HEK293 (cell line): ENCODE data around the gene KCNRG.

Experiments used
- CTCF ChIA-PET: fragments of 350-600 bp; formaldehyde crosslinking; extraction: SDS; loops from one replicate; lab custom pipeline; 2021; ENCODE audit warnings: antibody characterized with exemption; lab: Yijun Ruan, JAX
- POLR2A ChIA-PET: fragments of 300-600 bp; formaldehyde crosslinking; extraction: SDS; loops from one replicate; lab custom pipeline; 2020; ENCODE audit warnings: antibody characterized with exemption, inconsistent platforms; lab: Yijun Ruan, JAX
- H3K27ac ChIP-seq: fragments of 200-500 bp; sonication (Bioruptor generic); 2 replicates; pipeline ENCODE4 v1.5.1; 2014; ENCODE audit warnings: low read depth, low read length, control low read depth, inconsistent platforms; ENCODE audit errors: extremely low read depth
- H3K36me3 ChIP-seq, 2 experiments: fragments of 200-500 bp in 1 of 2; sonication (Bioruptor generic) in 1 of 2; 1 replicate in 1 of 2; 2 replicates in 1 of 2; pipeline ENCODE4 v1.5.1; 2014 to 2017; ENCODE audit warnings: inconsistent platforms in 2 of 2, low read length in 2 of 2; ENCODE audit not compliant: control insufficient read depth in 2 of 2, insufficient read depth in 1 of 2
- H3K4me1 ChIP-seq: fragments of 200-500 bp; sonication (Bioruptor generic); 2 replicates; pipeline ENCODE4 v1.5.1; 2014; ENCODE audit warnings: mild to moderate bottlenecking, low read length, inconsistent platforms; ENCODE audit not compliant: control insufficient read depth, insufficient read depth
- H3K4me3 ChIP-seq: 2 replicates; pipeline ENCODE4 v1.5.1; 2011; ENCODE audit warnings: low read depth, mild to moderate bottlenecking, control low read depth, low read length, moderate library complexity
- H3K9me3 ChIP-seq: fragments of 200-500 bp; sonication (Bioruptor generic); 2 replicates; pipeline ENCODE4 v1.5.1; 2014; ENCODE audit warnings: low read depth, low read length, inconsistent platforms; ENCODE audit not compliant: control insufficient read depth, insufficient read depth
- GFI1B ChIP-seq: fragments of 450-650 bp; formaldehyde crosslinking; IDR thresholded peaks from 2 replicates; pipeline ENCODE4 v1.5.1; 2016; ENCODE audit warnings: missing biosample characterization, missing genetic modification characterization
- KLF1 ChIP-seq: fragments of 450-650 bp; formaldehyde crosslinking; IDR thresholded peaks from 2 replicates; pipeline ENCODE4 v1.5.1; 2016; ENCODE audit warnings: missing biosample characterization, missing genetic modification characterization
- KLF8 ChIP-seq: fragments of 450-650 bp; formaldehyde crosslinking; IDR thresholded peaks from 2 replicates; pipeline ENCODE4 v1.5.1; 2016; ENCODE audit warnings: missing biosample characterization, missing genetic modification characterization
- SP3 ChIP-seq: fragments of 450-650 bp; formaldehyde crosslinking; IDR thresholded peaks from 2 replicates; pipeline ENCODE4 v1.5.1; 2016; ENCODE audit warnings: missing biosample characterization, missing genetic modification characterization
- ZBTB17 ChIP-seq: fragments of 450-650 bp; formaldehyde crosslinking; IDR thresholded peaks from 2 replicates; pipeline ENCODE4 v1.5.1; 2016; ENCODE audit warnings: missing biosample characterization, missing genetic modification characterization
- ZBTB7A ChIP-seq: fragments of 450-650 bp; formaldehyde crosslinking; IDR thresholded peaks from 2 replicates; pipeline ENCODE4 v1.5.1; 2016; ENCODE audit warnings: low read depth, missing biosample characterization, missing genetic modification characterization
- ZFHX2 ChIP-seq: fragments of 450-650 bp; formaldehyde crosslinking; conservative IDR thresholded peaks from 2 replicates; pipeline ENCODE4 v1.5.1; 2016; ENCODE audit warnings: missing biosample characterization, missing genetic modification characterization
- ZFP3 ChIP-seq: fragments of 450-650 bp; formaldehyde crosslinking; IDR thresholded peaks from 2 replicates; pipeline ENCODE4 v1.5.1; 2016; ENCODE audit warnings: low read depth, missing biosample characterization, missing genetic modification characterization
- ZNF155 ChIP-seq: fragments of 450-650 bp; formaldehyde crosslinking; IDR thresholded peaks from 2 replicates; pipeline ENCODE4 v1.5.1; 2016; ENCODE audit warnings: missing biosample characterization, missing genetic modification characterization
- ZNF157 ChIP-seq: fragments of 450-650 bp; formaldehyde crosslinking; IDR thresholded peaks from 2 replicates; pipeline ENCODE4 v1.5.1; 2016; ENCODE audit warnings: missing biosample characterization, missing genetic modification characterization
- ZNF169 ChIP-seq: fragments of 450-650 bp; formaldehyde crosslinking; IDR thresholded peaks from 2 replicates; pipeline ENCODE4 v1.5.1; 2016; ENCODE audit warnings: missing biosample characterization, missing genetic modification characterization
- ZNF311 ChIP-seq: fragments of 450-650 bp; formaldehyde crosslinking; IDR thresholded peaks from 2 replicates; pipeline ENCODE4 v1.5.1; 2017; ENCODE audit warnings: missing biosample characterization, missing genetic modification characterization, borderline replicate concordance
- ZNF324 ChIP-seq: fragments of 450-650 bp; formaldehyde crosslinking; IDR thresholded peaks from 2 replicates; pipeline ENCODE4 v1.5.1; 2016; ENCODE audit warnings: missing biosample characterization, missing genetic modification characterization
- ZNF350 ChIP-seq: fragments of 450-650 bp; formaldehyde crosslinking; IDR thresholded peaks from 2 replicates; pipeline ENCODE4 v1.5.0; 2017; ENCODE audit warnings: missing biosample characterization, mild to moderate bottlenecking, missing genetic modification characterization
- ZNF362 ChIP-seq: fragments of 450-650 bp; formaldehyde crosslinking; IDR thresholded peaks from 2 replicates; pipeline ENCODE4 v1.5.1; 2016; ENCODE audit warnings: missing biosample characterization, missing genetic modification characterization
- ZNF426 ChIP-seq: fragments of 450-650 bp; formaldehyde crosslinking; IDR thresholded peaks from 2 replicates; pipeline ENCODE4 v1.5.1; 2017; ENCODE audit warnings: missing biosample characterization, missing genetic modification characterization, mild to moderate bottlenecking, inconsistent platforms, moderate library complexity
- ZNF544 ChIP-seq: fragments of 450-650 bp; formaldehyde crosslinking; IDR thresholded peaks from 2 replicates; pipeline ENCODE4 v1.5.0; 2017; ENCODE audit warnings: missing biosample characterization, missing genetic modification characterization
- ZNF549 ChIP-seq: fragments of 450-650 bp; IDR thresholded peaks from 2 replicates; pipeline ENCODE4 v1.5.1; 2018; ENCODE audit warnings: missing biosample characterization, missing genetic modification characterization, mild to moderate bottlenecking, inconsistent platforms, moderate library complexity
- ZNF600 ChIP-seq: fragments of 450-650 bp; formaldehyde crosslinking; IDR thresholded peaks from 2 replicates; pipeline ENCODE4 v1.5.1; 2016; ENCODE audit warnings: missing biosample characterization, missing genetic modification characterization
- ZNF610 ChIP-seq: fragments of 450-650 bp; formaldehyde crosslinking; IDR thresholded peaks from 2 replicates; pipeline ENCODE4 v1.5.1; 2016; ENCODE audit warnings: missing biosample characterization, missing genetic modification characterization, borderline replicate concordance
- ZNF639 ChIP-seq: fragments of 450-650 bp; formaldehyde crosslinking; IDR thresholded peaks from 2 replicates; pipeline ENCODE4 v1.5.1; 2016; ENCODE audit warnings: missing biosample characterization, missing genetic modification characterization
- ZNF677 ChIP-seq: fragments of 450-650 bp; IDR thresholded peaks from 2 replicates; pipeline ENCODE4 v1.5.0; 2018; ENCODE audit warnings: missing biosample characterization, mild to moderate bottlenecking, missing genetic modification characterization, moderate library complexity
- TF ChIP-seq, protein P1 (sequence below): fragments of 450-650 bp; formaldehyde crosslinking; IDR thresholded peaks from 2 replicates; pipeline ENCODE4 v1.5.1; 2017; ENCODE audit warnings: missing biosample characterization, missing genetic modification characterization

KCNRG gene

GRCh38 chr13:50033725-50034124, 18.5 kb downstream of the KCNRG start:
- no peaks in the 10 kb centered on the region for H3K9me3 ChIP-seq
- ChIA-PET CTCF (interaction anchor here (0.5 kb wide), 1 partner anchor 50 kb away, joined by 3 read pairs; no protein-coding TSS in a partner anchor), POLR2A (interaction anchor here (1.3 kb wide), 1 partner anchor 37 kb away, joined by 4 read pairs; the partner anchor contains the start of gene TRIM13)
- TF ChIP-seq KLF8 (tag by site-specific recombination), result no peak
- TF ChIP-seq, protein P1, sequence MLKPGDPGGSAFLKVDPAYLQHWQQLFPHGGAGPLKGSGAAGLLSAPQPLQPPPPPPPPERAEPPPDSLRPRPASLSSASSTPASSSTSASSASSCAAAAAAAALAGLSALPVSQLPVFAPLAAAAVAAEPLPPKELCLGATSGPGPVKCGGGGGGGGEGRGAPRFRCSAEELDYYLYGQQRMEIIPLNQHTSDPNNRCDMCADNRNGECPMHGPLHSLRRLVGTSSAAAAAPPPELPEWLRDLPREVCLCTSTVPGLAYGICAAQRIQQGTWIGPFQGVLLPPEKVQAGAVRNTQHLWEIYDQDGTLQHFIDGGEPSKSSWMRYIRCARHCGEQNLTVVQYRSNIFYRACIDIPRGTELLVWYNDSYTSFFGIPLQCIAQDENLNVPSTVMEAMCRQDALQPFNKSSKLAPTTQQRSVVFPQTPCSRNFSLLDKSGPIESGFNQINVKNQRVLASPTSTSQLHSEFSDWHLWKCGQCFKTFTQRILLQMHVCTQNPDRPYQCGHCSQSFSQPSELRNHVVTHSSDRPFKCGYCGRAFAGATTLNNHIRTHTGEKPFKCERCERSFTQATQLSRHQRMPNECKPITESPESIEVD (tag by site-specific recombination), result 0 out of 2 replicates have a peak, but pooled peaks have one; percentile 20
- H3K4me1 ChIP-seq, result no peaks in the 10 kb centered on the region
- no peak overlapping the region for H3K27ac ChIP-seq
- H3K36me3 ChIP-seq, result no peaks in the 10 kb centered on the region
- H3K4me3 ChIP-seq, result no peak overlapping the region

DNA sequence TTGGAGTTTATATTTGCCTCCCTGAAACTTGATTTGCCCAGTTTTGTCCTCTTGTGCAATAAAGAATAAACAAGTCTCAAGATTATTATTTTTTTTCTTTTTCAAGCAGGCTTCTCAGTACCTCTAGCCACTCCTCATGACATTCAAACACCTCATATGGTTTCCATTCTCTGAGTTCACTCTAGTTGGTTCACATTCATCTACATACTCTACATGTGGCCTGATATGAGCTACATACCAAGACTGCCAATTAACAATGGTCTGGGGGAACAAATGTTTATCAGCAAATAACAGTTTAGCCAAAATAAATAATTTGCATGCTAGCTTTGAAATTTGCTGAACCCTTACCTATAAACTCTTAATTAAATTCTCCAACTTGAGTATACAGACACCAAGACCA, 22.5 kb downstream of the KCNRG start:
- TF ChIP-seq ZNF544 (tag by site-specific recombination) (no peak), ZNF426 (tag by site-specific recombination) (no peak), ZNF324 (tag by site-specific recombination) (no peak), ZNF362 (tag by site-specific recombination) (no peak), ZNF155 (no peak), ZNF169 (tag by site-specific recombination) (no peak), ZBTB7A (tag by site-specific recombination) (no peak), ZNF677 (no peak)
- peaks cover 3 to 8% of the 10 kb centered on the region in 2 experiments for H3K36me3 ChIP-seq
- CTCF ChIA-PET, result no interaction called here
- H3K27ac ChIP-seq, result no peak overlapping the region
- H3K9me3 ChIP-seq, result no peaks in the 10 kb centered on the region
- POLR2A ChIA-PET, result no interaction called here
- no peaks in the 10 kb centered on the region for H3K4me1 ChIP-seq
- H3K4me3 ChIP-seq, result no peak overlapping the region

GRCh38 chr13:50038266-50038665, 23.0 kb downstream of the KCNRG start:
- Histone ChIP-seq H3K27ac (no peak overlapping the region), H3K4me1 (no peaks in the 10 kb centered on the region), H3K36me3 (peaks cover 3 to 12% of the 10 kb centered on the region in 2 experiments), H3K4me3 (no peak overlapping the region), H3K9me3 (no peaks in the 10 kb centered on the region)
- ChIA-PET CTCF (no interaction called here), POLR2A (no interaction called here)
- TF ChIP-seq ZNF350 (no peak), ZNF600 (tag by site-specific recombination) (no peak), KLF1 (tag by site-specific recombination) (no peak), ZFP3 (tag by site-specific recombination) (no peak), SP3 (tag by site-specific recombination) (no peak), GFI1B (tag by site-specific recombination) (no peak), ZNF311 (no peak), ZNF157 (tag by site-specific recombination) (no peak), ZNF549 (tag by site-specific recombination) (no peak), ZBTB17 (tag by site-specific recombination) (no peak), ZNF610 (tag by site-specific recombination) (no peak), ZFHX2 (no peak), ZNF639 (tag by site-specific recombination) (no peak), ZNF324 (tag by site-specific recombination) (no peak)
